ENCODE measurements around the gene CAMTA1. TPM values are rescaled to one million over a fixed set of nuclear protein-coding genes. Genes with fewer than 3 reads are reported as not detected.
A peak's percentile ranks its signal among the peaks of the same experiment; 100 is the strongest.

CAMTA1 gene
- total and polyA plus RNA-seq, 8 donors = 42.8 to 213 (median 118) TPM

DNA sequence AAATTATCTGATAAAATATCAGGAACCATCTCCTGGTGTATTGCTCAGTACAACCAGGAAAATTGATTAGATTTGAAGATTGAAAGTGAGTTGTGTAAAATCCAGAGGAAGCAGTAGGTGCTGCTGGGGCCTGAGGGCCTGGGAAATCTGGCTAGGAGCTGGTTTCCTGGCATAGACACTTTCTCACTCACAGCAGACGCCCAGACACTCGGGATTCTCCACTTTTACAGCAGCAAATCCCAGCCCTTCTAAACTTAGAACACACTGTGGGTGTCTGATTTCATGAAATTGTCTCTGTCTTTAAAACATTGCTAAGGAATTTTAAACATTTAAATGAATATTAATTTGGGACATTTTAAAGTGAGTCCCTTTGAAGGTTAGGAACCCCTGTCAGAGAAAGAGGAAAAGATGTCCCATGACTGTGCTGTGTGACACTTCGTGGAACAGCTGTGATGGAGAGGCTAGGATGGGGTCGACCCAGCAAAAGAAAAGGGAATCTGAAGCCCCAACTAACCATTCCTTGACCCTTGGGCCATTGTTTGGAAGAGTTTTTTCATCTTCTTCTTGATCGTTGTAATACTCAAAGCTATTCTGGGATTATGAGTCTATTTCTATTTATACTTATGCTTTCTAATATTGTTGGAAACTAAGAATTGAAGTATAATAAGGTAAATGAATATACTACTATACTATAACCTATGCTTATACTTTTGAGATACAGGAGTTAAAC, 936.9 kb downstream of the CAMTA1 start:
- no peaks in the 10 kb centered on the region for H3K36me3 ChIP-seq
- intact Hi-C loops (cut with DNase I; ENCODE audit: low total_unique reads) = no loop called here
- no peak for TF ChIP-seq POLR2AphosphoS5 (IDR thresholded peaks at IDR 0.05)
- TF ChIP-seq, protein P1, sequence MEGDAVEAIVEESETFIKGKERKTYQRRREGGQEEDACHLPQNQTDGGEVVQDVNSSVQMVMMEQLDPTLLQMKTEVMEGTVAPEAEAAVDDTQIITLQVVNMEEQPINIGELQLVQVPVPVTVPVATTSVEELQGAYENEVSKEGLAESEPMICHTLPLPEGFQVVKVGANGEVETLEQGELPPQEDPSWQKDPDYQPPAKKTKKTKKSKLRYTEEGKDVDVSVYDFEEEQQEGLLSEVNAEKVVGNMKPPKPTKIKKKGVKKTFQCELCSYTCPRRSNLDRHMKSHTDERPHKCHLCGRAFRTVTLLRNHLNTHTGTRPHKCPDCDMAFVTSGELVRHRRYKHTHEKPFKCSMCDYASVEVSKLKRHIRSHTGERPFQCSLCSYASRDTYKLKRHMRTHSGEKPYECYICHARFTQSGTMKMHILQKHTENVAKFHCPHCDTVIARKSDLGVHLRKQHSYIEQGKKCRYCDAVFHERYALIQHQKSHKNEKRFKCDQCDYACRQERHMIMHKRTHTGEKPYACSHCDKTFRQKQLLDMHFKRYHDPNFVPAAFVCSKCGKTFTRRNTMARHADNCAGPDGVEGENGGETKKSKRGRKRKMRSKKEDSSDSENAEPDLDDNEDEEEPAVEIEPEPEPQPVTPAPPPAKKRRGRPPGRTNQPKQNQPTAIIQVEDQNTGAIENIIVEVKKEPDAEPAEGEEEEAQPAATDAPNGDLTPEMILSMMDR (IDR thresholded peaks at IDR 0.05) = no peak
- TF ChIP-seq POLR2A (IDR thresholded peaks at IDR 0.05) = no peak
- TF ChIP-seq EP300 (IDR thresholded peaks at IDR 0.05) = no peak
- no peak for DNase-seq
- no peak overlapping the region for H3K4me3 ChIP-seq
- H3K27ac ChIP-seq = no peak overlapping the region
- H3K27me3 ChIP-seq = peaks cover 0 to 14% (median 0%) of the 10 kb centered on the region in 3 donors
- H3K9me3 ChIP-seq = no peaks in the 10 kb centered on the region
- H3K4me1 ChIP-seq = peaks cover 0 to 11% (median 4%) of the 10 kb centered on the region in 4 donors
- WGBS, 5 donors = 64 to 74% (median 70%) methylated on average over 5 of the region's 5 CpGs

DNA sequence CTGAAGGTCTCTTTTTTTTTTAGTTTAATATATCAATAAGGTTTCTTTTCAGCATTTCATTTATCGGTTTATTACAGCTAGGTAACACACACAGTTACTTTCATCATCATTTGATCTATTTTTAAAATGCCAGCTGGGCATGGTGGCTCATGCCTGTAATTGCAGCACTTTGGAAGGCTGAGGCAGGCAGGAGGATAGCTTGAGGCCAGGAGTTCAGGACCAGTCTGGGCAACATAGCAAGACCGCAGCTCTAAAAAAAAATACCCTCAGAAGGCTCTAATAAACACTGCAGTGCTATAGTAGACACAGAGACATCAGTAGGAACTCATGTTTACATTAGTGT, 937.4 kb downstream of the CAMTA1 start:
- Histone ChIP-seq H3K4me3 (no peak overlapping the region), H3K4me1 (peaks cover 0 to 11% (median 4%) of the 10 kb centered on the region in 4 donors), H3K27ac (no peak overlapping the region), H3K36me3 (no peaks in the 10 kb centered on the region), H3K9me3 (no peaks in the 10 kb centered on the region), H3K27me3 (peaks cover 0 to 14% (median 0%) of the 10 kb centered on the region in 3 donors)
- WGBS, 5 donors = 81 to 93% (median 90%) methylated on average over 2 of the region's 2 CpGs
- intact Hi-C loops (cut with DNase I; ENCODE audit: low total_unique reads) = no loop called here
- DNase-seq = no peak
- TF ChIP-seq POLR2AphosphoS5 (IDR thresholded peaks at IDR 0.05) (no peak), POLR2A (IDR thresholded peaks at IDR 0.05) (no peak), EP300 (IDR thresholded peaks at IDR 0.05) (no peak)
- TF ChIP-seq, protein P1 (IDR thresholded peaks at IDR 0.05) = no peak

DNA sequence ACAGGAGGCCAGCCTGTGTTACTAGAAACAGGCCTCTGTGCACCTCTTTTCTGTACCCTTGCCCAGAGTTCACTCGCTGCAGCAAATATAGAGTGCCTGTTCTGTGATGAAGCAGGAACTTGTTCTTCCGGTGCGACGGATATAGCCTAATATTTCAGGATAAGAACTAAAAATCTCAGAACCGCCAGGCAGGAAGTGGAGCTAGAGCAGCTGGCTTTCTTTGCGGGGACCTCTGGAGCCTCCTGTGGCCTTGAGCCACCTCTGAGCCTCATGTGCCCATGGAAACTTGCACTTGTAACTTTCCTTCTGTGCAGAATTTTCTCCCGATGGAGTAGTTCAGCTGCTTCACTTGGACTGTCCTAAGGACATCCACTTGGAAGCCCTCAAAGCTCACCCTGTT, 941.4 kb downstream of the CAMTA1 start:
- WGBS, 5 donors = 14 to 37% (median 26%) methylated on average over 7 of the region's 7 CpGs
- no peak for TF ChIP-seq EP300 (IDR thresholded peaks at IDR 0.05)
- TF ChIP-seq, protein P1 (IDR thresholded peaks at IDR 0.05) = no peak
- no peak for TF ChIP-seq POLR2A (IDR thresholded peaks at IDR 0.05)
- TF ChIP-seq POLR2AphosphoS5 (IDR thresholded peaks at IDR 0.05) = no peak
- H3K27me3 ChIP-seq = no peaks in the 10 kb centered on the region
- peak in 1 of 2 donors; percentile 53 for DNase-seq
- no peak overlapping the region for H3K4me3 ChIP-seq
- peak overlapping the region in 1 of 5 donors; percentile 31 for H3K27ac ChIP-seq
- H3K36me3 ChIP-seq = no peaks in the 10 kb centered on the region
- no peaks in the 10 kb centered on the region for H3K9me3 ChIP-seq
- intact Hi-C loops (cut with DNase I; ENCODE audit: low total_unique reads) = no loop called here
- H3K4me1 ChIP-seq = peaks cover 0 to 9% (median 0%) of the 10 kb centered on the region in 4 donors

DNA sequence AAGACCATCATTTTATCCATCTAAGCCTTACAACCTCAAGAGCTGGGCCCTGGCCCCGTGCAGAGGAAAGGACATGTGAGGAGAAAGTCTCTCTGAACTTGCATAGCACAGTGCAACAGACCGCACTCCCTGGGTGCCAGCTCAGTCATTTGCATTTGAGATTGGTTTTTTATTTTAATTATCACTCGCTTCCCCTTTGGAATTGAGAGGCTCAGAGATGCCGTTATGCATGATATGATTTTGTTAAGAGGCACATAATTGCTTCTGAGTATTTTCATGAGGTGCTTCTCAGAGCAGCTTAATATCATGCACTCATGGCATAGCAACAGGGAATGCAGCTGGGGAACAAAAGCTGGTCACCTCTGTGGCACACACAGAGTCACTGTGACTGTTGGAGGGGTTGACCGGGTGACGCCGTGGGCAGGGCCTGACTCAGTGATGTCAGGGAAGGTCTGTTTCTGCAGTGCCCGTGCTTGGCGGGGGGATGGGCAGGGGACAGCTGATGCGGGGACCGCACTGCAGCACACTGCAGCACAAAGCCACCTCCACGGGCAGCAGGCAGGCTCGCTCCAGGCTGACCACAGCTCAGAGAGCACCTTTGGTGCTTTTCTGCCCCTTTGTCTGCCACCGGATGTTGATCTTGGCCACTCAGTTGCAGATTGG, 942.7 kb downstream of the CAMTA1 start:
- intact Hi-C loops (cut with DNase I; ENCODE audit: low total_unique reads) = no loop called here
- Histone ChIP-seq H3K27ac (no peak overlapping the region), H3K36me3 (no peaks in the 10 kb centered on the region), H3K27me3 (no peaks in the 10 kb centered on the region), H3K4me3 (no peak overlapping the region), H3K9me3 (no peaks in the 10 kb centered on the region), H3K4me1 (peaks cover 0 to 9% (median 0%) of the 10 kb centered on the region in 4 donors)
- no peak for TF ChIP-seq POLR2A (IDR thresholded peaks at IDR 0.05)
- WGBS, 5 donors = 76 to 89% (median 83%) methylated on average over 14 of the region's 14 CpGs
- no peak for DNase-seq

DNA sequence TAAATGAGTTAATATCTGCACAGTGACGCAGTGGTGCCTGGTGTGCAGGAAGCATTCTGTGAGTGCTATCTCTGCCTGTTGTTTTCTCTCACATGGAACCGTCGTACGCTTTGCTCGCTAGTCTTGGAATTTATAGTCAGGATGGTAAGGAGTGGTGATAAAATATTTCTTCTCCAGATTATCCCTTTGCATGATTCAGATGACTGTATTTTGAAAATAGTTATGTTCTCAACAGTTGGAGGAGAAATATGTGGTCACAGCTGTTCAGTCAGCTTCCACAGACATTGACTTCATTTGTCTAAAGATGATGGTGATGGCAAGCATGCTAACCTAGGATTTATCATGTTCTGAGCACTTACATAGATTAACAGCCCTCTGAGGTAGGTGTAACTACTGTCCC, 944.5 kb downstream of the CAMTA1 start:
- intact Hi-C loops (cut with DNase I; ENCODE audit: low total_unique reads) = no loop called here
- TF ChIP-seq POLR2AphosphoS5 (IDR thresholded peaks at IDR 0.05) = no peak
- TF ChIP-seq, protein P1 (IDR thresholded peaks at IDR 0.05) = no peak
- TF ChIP-seq EP300 (IDR thresholded peaks at IDR 0.05) = no peak
- TF ChIP-seq POLR2A (IDR thresholded peaks at IDR 0.05) = no peak
- no peaks in the 10 kb centered on the region for H3K27me3 ChIP-seq
- peaks cover 0 to 9% (median 0%) of the 10 kb centered on the region in 4 donors for H3K4me1 ChIP-seq
- H3K36me3 ChIP-seq = no peaks in the 10 kb centered on the region
- WGBS, 5 donors = 95 to 99% (median 96%) methylated on average over 5 of the region's 5 CpGs
- DNase-seq = no peak
- H3K9me3 ChIP-seq = no peaks in the 10 kb centered on the region
- no peak overlapping the region for H3K27ac ChIP-seq
- no peak overlapping the region for H3K4me3 ChIP-seq

Data from stomach (tissue), 9 donors.